Bone marrow (tissue), 2 donors: Measurements from ENCODE around the gene ATP9B.
"Not testable (repeated sequence)": the region's sequence is repeated elsewhere in the genome, so short reads cannot be mapped to it uniquely, and the experiment has no call there.

Experiments used
- DNase-seq, 2 donors: peaks; one replicate each; lab custom pipeline; 2025; lab: John Stamatoyannopoulos, UW

ATP9B gene

GRCh38 chr18:79290409-79290808 is 221.2 kb downstream of the ATP9B start:
- not testable (repeated sequence) for DNase-seq

GRCh38 chr18:79290876-79291275 is 221.7 kb downstream of the ATP9B start:
- no peak for DNase-seq

GRCh38 chr18:79294235-79294634 is 225.0 kb downstream of the ATP9B start:
- no peak for DNase-seq

DNA sequence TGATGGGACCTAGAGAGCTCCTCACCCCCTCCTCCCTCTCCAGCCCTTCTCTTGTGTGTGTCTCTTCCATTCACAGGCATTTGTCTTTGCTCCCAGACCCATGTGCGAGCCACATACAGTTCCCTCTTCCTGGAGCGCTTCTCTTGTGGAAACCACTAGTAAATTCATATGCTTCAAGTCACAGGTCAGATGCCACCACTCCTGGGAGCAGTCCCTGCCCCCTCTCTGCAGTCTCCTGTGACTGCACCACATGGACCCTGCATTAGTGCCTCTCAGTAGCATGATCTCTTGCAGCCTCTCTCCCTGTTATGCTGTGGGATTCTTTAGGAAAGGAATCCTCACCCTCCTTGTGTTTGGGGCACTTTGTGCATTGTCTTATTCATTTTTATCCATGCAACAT is 230.1 kb downstream of the ATP9B start:
- DNase-seq: no peak

- DNase-seq: no peak
Measured at GRCh38 chr18:79299711-79300110, 230.5 kb downstream of the ATP9B start.

DNA sequence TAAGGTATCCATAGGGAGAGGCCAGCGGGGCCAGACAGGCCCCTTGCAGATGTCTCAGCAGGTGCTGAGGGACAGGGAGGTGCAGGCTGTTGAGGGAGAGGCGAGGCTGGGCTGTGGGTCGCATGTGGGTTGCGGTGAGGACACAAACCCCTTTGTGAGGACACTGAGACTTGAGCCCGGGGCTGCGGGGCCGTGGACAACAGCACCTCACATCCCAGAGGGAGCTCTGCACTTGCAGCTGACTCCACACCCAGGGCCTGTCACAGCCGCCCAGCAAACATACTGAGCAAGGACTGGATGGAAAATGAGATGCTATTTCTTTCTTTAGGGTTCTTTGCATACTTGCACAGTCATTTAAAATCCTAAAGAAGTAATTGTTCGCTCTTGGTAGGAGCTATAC is 231.2 kb downstream of the ATP9B start:
- no peak for DNase-seq

DNA sequence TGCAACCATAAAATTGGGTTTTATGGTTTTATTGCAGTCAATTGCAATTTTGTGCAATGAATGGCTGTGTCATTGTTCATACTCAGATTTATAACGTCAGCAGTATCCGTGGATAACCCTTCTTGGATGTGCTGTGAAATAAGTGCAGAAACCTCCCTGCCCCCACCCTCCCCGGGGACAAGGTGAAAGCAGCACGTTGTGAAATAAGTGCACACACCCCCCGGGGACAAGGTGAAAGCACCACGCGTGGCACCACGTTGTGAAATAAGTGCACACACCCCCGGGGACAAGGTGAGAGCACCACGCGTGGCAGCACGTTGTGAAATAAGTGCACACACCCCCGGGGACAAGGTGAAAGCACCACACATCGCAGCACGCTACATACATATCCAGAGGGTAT is 232.9 kb downstream of the ATP9B start:
- DNase-seq: no peak

- DNase-seq: no peak
Measured at GRCh38 chr18:79305911-79306310, 236.7 kb downstream of the ATP9B start.

DNA sequence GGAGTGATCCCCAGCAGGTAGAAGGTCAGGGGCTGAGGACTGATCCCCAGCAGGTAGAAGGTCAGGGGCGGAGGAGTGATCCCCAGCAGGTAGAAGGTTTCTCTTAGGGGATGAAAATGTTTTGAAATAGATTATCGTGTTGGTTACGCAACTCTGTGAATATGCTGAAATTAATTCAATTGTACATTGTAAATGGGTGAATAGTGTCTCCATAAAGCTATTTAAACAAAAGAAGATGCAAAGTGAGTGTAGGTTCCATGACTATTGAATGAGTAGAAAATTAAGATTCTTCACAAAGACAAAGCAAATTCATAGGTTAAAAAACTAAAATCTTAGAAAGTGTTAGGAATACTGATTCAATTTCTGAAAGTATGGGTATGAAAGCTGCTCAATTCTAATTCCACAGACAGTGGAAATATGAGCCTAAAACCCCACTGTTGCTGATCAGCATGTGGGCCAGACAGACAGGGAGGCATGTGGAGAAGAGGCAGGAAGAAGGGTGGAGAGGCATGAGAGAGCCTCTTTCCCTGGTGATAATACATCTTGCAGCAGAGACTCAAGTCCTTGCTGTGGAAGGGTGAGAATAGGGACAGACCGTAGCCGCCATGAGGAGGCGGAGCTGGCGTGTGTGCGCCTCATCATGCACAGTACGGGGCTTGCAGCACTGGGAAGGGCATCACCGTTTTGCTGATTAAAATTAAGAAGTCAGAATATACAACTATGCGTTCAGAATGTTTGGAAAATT is 240.6 kb downstream of the ATP9B start:
- DNase-seq: no peak

- no peak for DNase-seq
Measured at GRCh38 chr18:79314838-79315388, 245.7 kb downstream of the ATP9B start.

- DNase-seq: no peak
Measured at GRCh38 chr18:79315596-79315995, 246.4 kb downstream of the ATP9B start.

- DNase-seq: no peak
Measured at GRCh38 chr18:79317703-79318102, 248.5 kb downstream of the ATP9B start.

DNA sequence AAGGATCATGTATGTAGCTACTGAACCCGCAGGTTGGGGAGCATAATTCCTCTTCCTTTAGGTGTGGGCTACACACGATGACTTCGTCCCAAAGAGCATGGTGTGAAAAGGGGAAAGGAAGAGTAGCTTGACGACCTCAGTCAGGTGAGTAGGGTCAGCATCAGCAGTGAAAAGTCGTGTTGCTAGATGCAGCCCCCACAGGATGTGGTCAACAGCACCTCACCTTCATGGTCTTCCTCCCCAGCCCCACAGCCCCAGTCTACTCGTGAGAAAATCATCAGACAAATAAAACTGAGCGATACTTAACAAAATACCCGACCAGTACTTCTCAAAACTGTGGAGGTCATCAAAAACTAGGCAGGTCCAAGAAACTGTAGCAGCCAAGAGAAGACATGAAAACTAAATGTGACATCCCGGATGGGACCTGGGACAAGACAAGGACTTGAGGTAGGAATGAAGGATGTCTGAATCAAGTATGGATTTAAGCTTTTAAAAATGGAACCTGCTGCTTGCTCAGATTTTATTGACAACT is 249.0 kb downstream of the ATP9B start:
- no peak for DNase-seq

DNA sequence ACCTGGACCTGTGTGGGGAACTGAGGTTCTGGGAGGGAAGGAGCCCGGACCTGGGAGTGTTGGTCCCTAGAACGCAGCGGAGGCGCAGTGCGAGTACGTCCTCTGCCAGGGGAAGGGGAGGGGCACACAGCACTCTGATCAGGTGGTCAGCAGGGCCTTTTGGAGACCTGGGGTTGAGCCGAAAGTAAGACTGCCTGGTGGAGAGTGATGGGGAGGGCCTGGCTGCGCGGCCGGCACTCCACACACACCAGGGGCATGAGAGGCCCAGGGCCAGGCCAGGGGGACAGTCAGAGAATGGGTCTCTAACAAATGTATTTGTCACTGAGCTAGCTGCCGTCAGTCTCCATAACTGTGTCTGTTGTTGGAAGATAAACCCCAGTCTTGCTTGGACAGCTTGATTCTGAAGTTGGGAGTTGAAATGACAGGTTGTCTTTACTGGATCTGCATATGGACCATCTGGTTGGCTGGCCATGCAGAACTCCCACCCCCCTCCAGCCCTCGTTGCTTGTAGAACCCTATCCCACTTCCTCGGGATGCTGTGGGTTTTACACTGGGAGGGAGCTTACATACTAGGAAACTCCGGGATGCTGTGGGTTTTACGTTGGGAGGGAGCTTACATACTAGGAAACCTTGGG is 251.1 kb downstream of the ATP9B start:
- DNase-seq: no peak

- DNase-seq: no peak
Measured at GRCh38 chr18:79321625-79322405, 252.6 kb downstream of the ATP9B start.

- DNase-seq: no peak
Measured at GRCh38 chr18:79322441-79322840, 253.2 kb downstream of the ATP9B start.

GRCh38 chr18:79323471-79323870 is 254.3 kb downstream of the ATP9B start:
- DNase-seq: no peak

GRCh38 chr18:79326413-79327198 is 257.4 kb downstream of the ATP9B start:
- DNase-seq: no peak

GRCh38 chr18:79327199-79327721 is 258.1 kb downstream of the ATP9B start:
- DNase-seq: no peak

DNA sequence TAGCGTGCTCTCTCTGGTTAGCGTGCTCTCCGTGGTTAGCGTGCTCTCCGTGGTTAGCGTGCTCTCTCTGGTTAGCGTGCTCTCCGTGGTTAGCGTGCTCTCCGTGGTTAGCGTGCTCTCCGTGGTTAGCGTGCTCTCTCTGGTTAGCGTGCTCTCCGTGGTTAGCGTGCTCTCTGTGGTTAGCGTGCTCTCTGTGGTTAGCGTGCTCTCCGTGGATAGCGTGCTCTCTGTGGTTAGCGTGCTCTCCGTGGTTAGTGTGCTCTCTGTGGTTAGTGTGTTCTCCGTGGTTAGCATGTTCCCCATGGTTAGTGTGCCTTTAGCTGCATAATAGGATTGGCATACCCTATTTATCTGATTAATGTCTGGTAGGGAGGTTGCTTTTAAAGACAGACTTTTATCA is 258.7 kb downstream of the ATP9B start:
- DNase-seq: not testable (repeated sequence)

DNA sequence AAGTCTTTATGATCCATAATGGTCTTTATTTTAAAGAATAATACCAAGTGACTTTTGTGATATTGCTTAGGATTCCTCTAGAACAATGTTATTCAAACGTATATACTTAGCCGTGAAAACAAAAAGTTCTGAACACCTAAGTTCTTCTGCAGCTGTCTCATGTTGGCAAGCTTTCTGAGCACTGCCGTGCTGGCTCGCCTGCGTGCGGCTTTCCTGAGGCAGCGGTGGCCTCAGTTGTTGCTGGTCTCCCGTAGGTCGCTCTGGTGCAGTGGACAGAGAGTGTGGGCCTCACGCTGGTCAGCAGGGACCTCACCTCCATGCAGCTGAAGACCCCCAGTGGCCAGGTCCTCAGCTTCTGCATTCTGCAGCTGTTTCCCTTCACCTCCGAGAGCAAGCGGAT is 259.7 kb downstream of the ATP9B start:
- DNase-seq: no peak
